ENCODE data around the gene WNT8A.

DNA sequence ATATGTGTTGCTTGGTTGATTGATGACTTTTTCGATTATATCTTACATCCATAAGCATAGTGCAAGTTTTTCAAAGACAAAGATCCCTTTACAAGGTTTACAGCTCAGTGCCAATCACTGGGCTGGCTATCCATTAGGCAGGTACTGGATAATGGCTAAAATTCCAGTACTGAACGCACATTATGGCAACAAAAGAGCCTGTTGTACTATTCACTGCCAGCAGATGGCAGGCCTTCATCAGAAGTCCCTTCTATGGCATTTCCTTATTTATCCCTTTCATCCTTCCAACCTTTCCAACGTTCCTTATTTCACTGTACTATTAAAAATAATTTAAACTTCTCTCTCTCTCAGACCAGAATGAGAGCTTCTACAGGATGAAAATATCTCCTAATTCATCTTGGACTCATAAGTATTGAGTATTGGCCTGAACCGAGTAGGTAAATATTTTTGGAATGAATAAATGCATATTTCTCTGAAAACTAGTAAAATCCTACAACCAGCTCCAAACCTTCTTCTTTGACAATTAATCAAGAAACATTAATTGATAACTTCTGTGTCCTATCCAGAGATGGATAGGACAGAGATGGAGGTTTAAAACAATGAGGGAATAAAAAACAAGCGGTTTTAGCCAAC is 6.7 kb upstream of the WNT8A start:
- TF ChIP-seq, protein P1, sequence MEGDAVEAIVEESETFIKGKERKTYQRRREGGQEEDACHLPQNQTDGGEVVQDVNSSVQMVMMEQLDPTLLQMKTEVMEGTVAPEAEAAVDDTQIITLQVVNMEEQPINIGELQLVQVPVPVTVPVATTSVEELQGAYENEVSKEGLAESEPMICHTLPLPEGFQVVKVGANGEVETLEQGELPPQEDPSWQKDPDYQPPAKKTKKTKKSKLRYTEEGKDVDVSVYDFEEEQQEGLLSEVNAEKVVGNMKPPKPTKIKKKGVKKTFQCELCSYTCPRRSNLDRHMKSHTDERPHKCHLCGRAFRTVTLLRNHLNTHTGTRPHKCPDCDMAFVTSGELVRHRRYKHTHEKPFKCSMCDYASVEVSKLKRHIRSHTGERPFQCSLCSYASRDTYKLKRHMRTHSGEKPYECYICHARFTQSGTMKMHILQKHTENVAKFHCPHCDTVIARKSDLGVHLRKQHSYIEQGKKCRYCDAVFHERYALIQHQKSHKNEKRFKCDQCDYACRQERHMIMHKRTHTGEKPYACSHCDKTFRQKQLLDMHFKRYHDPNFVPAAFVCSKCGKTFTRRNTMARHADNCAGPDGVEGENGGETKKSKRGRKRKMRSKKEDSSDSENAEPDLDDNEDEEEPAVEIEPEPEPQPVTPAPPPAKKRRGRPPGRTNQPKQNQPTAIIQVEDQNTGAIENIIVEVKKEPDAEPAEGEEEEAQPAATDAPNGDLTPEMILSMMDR (IDR thresholded peaks at IDR 0.05; ENCODE audit: insufficient read depth, low read depth, low read length): peak; percentile 82
- TF ChIP-seq EZH2 (IDR thresholded peaks at IDR 0.05; ENCODE audit: insufficient read depth, low read length): no peak
